ENCODE measurements around the gene FKBP4. TPM values are rescaled to one million over a fixed set of nuclear protein-coding genes. Genes with fewer than 3 reads are reported as not detected.

FKBP4 gene
- total RNA-seq (2022; extraction: Qiagen RNA extraction; ENCODE audit: low read depth): 105 to 131 TPM (median 114 TPM) in 5 replicates

GRCh38 chr12:2794736-2795289 is at the start of gene FKBP4:
TSS of gene FKBP4 (plus strand) at chr12:2794970. CDS start at chr12:2795140, 170 bp downstream.

GRCh38 chr12:2812290-2813213 is 17.8 kb downstream of the FKBP4 start, which contains the start of gene ITFG2:
TSS of gene ITFG2 (plus strand) at chr12:2812668. CDS start at chr12:2812761, 93 bp downstream.

GRCh38 chr12:2834581-2835491 is 40.1 kb downstream of the FKBP4 start, which contains the start of gene NRIP2:
TSS of gene NRIP2 (minus strand) at chr12:2835035. CDS start at chr12:2834983, 52 bp downstream.

Other genes with a start within 250 kb of the FKBP4 start
- gene ITFG2, start 17.7 kb downstream of the FKBP4 start, total RNA-seq (2022; extraction: Qiagen RNA extraction; ENCODE audit: low read depth): 11.9 to 19.2 TPM (median 18.4 TPM) in 5 replicates
- not detected in 5 replicates for gene NRIP2, start 40.1 kb downstream of the FKBP4 start, total RNA-seq (2022; extraction: Qiagen RNA extraction; ENCODE audit: low read depth)
- gene TEX52, start 62.1 kb downstream of the FKBP4 start, total RNA-seq (2022; extraction: Qiagen RNA extraction; ENCODE audit: low read depth): not detected in 5 replicates
- 77.0 to 96.8 TPM (median 92.7 TPM) in 5 replicates for gene FOXM1, start 82.2 kb downstream of the FKBP4 start, total RNA-seq (2022; extraction: Qiagen RNA extraction; ENCODE audit: low read depth)
- gene RHNO1, start 82.3 kb downstream of the FKBP4 start, total RNA-seq (2022; extraction: Qiagen RNA extraction; ENCODE audit: low read depth): 39.8 to 49.6 TPM (median 45.7 TPM) in 5 replicates
- gene TULP3, start 95.9 kb downstream of the FKBP4 start, total RNA-seq (2022; extraction: Qiagen RNA extraction; ENCODE audit: low read depth): 18.1 to 21.4 TPM (median 20.3 TPM) in 5 replicates
- gene TEAD4, start 164.4 kb downstream of the FKBP4 start, total RNA-seq (2022; extraction: Qiagen RNA extraction; ENCODE audit: low read depth): 37.2 to 51.6 TPM (median 49.0 TPM) in 5 replicates